ENCODE results near the gene ELMO3. TPM values are rescaled to one million over a fixed set of nuclear protein-coding genes. Genes with fewer than 3 reads are reported as not detected.

Gene ELMO3
- total and polyA plus RNA-seq, 2 of the 13 experiments (the other 11 are each of a cell fraction or from before 2014, with no cell fraction given): 2.6 to 4.0 TPM

GRCh38 chr16:67226804-67227566 lies 28.1 kb downstream of the ELMO3 start, which contains the start of gene TMEM208 (continued):
- TF ChIP-seq, protein P1, sequence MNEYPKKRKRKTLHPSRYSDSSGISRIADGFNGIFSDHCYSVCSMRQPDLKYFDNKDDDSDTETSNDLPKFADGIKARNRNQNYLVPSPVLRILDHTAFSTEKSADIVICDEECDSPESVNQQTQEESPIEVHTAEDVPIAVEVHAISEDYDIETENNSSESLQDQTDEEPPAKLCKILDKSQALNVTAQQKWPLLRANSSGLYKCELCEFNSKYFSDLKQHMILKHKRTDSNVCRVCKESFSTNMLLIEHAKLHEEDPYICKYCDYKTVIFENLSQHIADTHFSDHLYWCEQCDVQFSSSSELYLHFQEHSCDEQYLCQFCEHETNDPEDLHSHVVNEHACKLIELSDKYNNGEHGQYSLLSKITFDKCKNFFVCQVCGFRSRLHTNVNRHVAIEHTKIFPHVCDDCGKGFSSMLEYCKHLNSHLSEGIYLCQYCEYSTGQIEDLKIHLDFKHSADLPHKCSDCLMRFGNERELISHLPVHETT (CRISPR knock-in tag; conservative IDR thresholded peaks at IDR 0.05): peak; percentile 97
- no peak for TF ChIP-seq HNF4G (IDR thresholded peaks at IDR 0.05; ENCODE audit: borderline replicate concordance, low read depth, low read length)
- TF ChIP-seq HNF4G (CRISPR knock-in tag; IDR thresholded peaks at IDR 0.05; ENCODE audit: borderline replicate concordance, low read depth): peak; percentile 71; the same call in 1 of the 2 replicates
- TF ChIP-seq HNRNPUL1 (IDR thresholded peaks at IDR 0.05; ENCODE audit: low read depth, low read length): no peak
- TF ChIP-seq PHF8 (CRISPR knock-in tag; IDR thresholded peaks at IDR 0.05): peak; percentile 89
- TF ChIP-seq THYN1 (CRISPR knock-in tag; IDR thresholded peaks at IDR 0.05; ENCODE audit: borderline replicate concordance, low read depth): no peak
- TF ChIP-seq CBFB (CRISPR knock-in tag; IDR thresholded peaks at IDR 0.05): peak; percentile 99
- TF ChIP-seq TOE1 (CRISPR knock-in tag; IDR thresholded peaks at IDR 0.05): peak; percentile 71; the same call in 1 of the 2 replicates
- TF ChIP-seq, protein P2, sequence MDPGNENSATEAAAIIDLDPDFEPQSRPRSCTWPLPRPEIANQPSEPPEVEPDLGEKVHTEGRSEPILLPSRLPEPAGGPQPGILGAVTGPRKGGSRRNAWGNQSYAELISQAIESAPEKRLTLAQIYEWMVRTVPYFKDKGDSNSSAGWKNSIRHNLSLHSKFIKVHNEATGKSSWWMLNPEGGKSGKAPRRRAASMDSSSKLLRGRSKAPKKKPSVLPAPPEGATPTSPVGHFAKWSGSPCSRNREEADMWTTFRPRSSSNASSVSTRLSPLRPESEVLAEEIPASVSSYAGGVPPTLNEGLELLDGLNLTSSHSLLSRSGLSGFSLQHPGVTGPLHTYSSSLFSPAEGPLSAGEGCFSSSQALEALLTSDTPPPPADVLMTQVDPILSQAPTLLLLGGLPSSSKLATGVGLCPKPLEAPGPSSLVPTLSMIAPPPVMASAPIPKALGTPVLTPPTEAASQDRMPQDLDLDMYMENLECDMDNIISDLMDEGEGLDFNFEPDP (CRISPR knock-in tag; conservative IDR thresholded peaks at IDR 0.05): no peak
- 0 out of 2 replicates have a peak, but pooled peaks have one; percentile 64 for TF ChIP-seq AKNA (CRISPR knock-in tag; IDR thresholded peaks at IDR 0.05; ENCODE audit: borderline replicate concordance)
- no peak for TF ChIP-seq MZF1 (CRISPR knock-in tag; IDR thresholded peaks at IDR 0.05; ENCODE audit: borderline replicate concordance)
- TF ChIP-seq ZNF777 (CRISPR knock-in tag; IDR thresholded peaks at IDR 0.05): no peak; the same call in 1 of the 2 replicates
- TF ChIP-seq GATA4 (IDR thresholded peaks at IDR 0.05; ENCODE audit: borderline replicate concordance, low read depth): no peak
- TF ChIP-seq, protein P3, sequence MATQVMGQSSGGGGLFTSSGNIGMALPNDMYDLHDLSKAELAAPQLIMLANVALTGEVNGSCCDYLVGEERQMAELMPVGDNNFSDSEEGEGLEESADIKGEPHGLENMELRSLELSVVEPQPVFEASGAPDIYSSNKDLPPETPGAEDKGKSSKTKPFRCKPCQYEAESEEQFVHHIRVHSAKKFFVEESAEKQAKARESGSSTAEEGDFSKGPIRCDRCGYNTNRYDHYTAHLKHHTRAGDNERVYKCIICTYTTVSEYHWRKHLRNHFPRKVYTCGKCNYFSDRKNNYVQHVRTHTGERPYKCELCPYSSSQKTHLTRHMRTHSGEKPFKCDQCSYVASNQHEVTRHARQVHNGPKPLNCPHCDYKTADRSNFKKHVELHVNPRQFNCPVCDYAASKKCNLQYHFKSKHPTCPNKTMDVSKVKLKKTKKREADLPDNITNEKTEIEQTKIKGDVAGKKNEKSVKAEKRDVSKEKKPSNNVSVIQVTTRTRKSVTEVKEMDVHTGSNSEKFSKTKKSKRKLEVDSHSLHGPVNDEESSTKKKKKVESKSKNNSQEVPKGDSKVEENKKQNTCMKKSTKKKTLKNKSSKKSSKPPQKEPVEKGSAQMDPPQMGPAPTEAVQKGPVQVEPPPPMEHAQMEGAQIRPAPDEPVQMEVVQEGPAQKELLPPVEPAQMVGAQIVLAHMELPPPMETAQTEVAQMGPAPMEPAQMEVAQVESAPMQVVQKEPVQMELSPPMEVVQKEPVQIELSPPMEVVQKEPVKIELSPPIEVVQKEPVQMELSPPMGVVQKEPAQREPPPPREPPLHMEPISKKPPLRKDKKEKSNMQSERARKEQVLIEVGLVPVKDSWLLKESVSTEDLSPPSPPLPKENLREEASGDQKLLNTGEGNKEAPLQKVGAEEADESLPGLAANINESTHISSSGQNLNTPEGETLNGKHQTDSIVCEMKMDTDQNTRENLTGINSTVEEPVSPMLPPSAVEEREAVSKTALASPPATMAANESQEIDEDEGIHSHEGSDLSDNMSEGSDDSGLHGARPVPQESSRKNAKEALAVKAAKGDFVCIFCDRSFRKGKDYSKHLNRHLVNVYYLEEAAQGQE (IDR thresholded peaks at IDR 0.05; ENCODE audit: borderline replicate concordance in 1 of 2, low read depth in 1 of 2, low read length in 2 of 2): no peak
- TF ChIP-seq, protein P4, sequence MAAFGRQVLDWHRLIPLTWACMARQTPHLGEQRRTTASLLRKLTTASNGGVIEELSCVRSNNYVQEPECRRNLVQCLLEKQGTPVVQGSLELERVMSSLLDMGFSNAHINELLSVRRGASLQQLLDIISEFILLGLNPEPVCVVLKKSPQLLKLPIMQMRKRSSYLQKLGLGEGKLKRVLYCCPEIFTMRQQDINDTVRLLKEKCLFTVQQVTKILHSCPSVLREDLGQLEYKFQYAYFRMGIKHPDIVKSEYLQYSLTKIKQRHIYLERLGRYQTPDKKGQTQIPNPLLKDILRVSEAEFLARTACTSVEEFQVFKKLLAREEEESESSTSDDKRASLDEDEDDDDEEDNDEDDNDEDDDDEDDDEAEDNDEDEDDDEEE (CRISPR knock-in tag; IDR thresholded peaks at IDR 0.05): peak; percentile 87

Data from HepG2 (cell line).